Lower leg skin (tissue), 3 donors: ENCODE data around the gene TIMP4.

Experiments
- POLR2A ChIP-seq, 2 donors: fragments of 450-650 bp; IDR thresholded peaks; one replicate each; pipeline ENCODE4 v1.6.1; 2016 to 2017; ENCODE audit warnings: antibody characterized with exemption in 2 of 2, mild to moderate bottlenecking in 1 of 2, moderate library complexity in 1 of 2
- TF ChIP-seq, protein P1 (sequence below), 3 donors: fragments of 450-650 bp; IDR thresholded peaks; one replicate each; pipeline ENCODE4 v1.5.1; 2016; ENCODE audit warnings: antibody characterized with exemption in 3 of 3, mild to moderate bottlenecking in 3 of 3, moderate library complexity in 2 of 3

GRCh38 chr3:12158387-12159226 lies at the start of gene TIMP4:
- TF ChIP-seq, protein P1, sequence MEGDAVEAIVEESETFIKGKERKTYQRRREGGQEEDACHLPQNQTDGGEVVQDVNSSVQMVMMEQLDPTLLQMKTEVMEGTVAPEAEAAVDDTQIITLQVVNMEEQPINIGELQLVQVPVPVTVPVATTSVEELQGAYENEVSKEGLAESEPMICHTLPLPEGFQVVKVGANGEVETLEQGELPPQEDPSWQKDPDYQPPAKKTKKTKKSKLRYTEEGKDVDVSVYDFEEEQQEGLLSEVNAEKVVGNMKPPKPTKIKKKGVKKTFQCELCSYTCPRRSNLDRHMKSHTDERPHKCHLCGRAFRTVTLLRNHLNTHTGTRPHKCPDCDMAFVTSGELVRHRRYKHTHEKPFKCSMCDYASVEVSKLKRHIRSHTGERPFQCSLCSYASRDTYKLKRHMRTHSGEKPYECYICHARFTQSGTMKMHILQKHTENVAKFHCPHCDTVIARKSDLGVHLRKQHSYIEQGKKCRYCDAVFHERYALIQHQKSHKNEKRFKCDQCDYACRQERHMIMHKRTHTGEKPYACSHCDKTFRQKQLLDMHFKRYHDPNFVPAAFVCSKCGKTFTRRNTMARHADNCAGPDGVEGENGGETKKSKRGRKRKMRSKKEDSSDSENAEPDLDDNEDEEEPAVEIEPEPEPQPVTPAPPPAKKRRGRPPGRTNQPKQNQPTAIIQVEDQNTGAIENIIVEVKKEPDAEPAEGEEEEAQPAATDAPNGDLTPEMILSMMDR (IDR thresholded peaks at IDR 0.05) = no peak
- TF ChIP-seq POLR2A (IDR thresholded peaks at IDR 0.05) = no peak
